Gastroesophageal sphincter (tissue), 4 donors: ENCODE data around the gene ARID1B. TPM values are rescaled to one million over a fixed set of nuclear protein-coding genes. Genes with fewer than 3 reads are reported as not detected.
A peak's percentile ranks its signal among the peaks of the same experiment; 100 is the strongest.

Source experiments
- ATAC-seq: fragments of 150-250 bp; one replicate; pipeline ENCODE4 v1.9.1; 2016; ENCODE audit warnings: mild to moderate bottlenecking, moderate library complexity
- H3K27ac ChIP-seq, 4 donors: fragments of 200-600 bp; sonication (generic) in 3 of 4; 1 replicate in 3 of 4; 2 replicates in 1 of 4; pipeline ENCODE4 v1.5.1; 2016 to 2019
- H3K27me3 ChIP-seq: fragments of 200-600 bp; sonication (generic); one replicate; pipeline ENCODE4 v1.5.1; 2019
- H3K36me3 ChIP-seq, 2 donors: fragments of 200-600 bp; sonication (generic); one replicate each; pipeline ENCODE4 v1.5.1; 2019; ENCODE audit warnings: control low read depth in 1 of 2
- H3K4me1 ChIP-seq, 3 donors: fragments of 200-600 bp; sonication (generic); 1 replicate in 2 of 3; 2 replicates in 1 of 3; pipeline ENCODE4 v1.5.1; 2016 to 2019; ENCODE audit warnings: control low read depth in 2 of 3
- H3K4me3 ChIP-seq, 2 donors: fragments of 200-600 bp; sonication (generic); one replicate each; pipeline ENCODE4 v1.5.1; 2019; ENCODE audit warnings: mild to moderate bottlenecking in 1 of 2, moderate library complexity in 1 of 2
- H3K9me3 ChIP-seq, 3 donors: fragments of 200-600 bp; sonication (generic); one replicate each; pipeline ENCODE4 v1.5.1; 2017 to 2019; ENCODE audit warnings: control low read depth in 2 of 3
- EP300 ChIP-seq: sonication (generic); formaldehyde crosslinking; IDR thresholded peaks from one replicate; pipeline ENCODE4 v1.6.1; 2017; ENCODE audit warnings: antibody characterized with exemption, mild to moderate bottlenecking
- POLR2A ChIP-seq, 2 donors: fragments of 450-650 bp; IDR thresholded peaks; one replicate each; pipeline ENCODE4 v1.6.1; 2017; ENCODE audit warnings: antibody characterized with exemption in 2 of 2, mild to moderate bottlenecking in 2 of 2, moderate library complexity in 1 of 2
- POLR2AphosphoS5 ChIP-seq: sonication (generic); formaldehyde crosslinking; IDR thresholded peaks from one replicate; pipeline ENCODE4 v1.6.1; 2017; ENCODE audit warnings: antibody characterized with exemption
- WGBS, 2 donors: methylation state at CpG; one replicate each; pipeline ENCODE4 v1.1.5; 2018; ENCODE audit warnings: low coverage in 1 of 2; 5-methylcytosine and 5-hydroxymethylcytosine counted together
- total RNA-seq, 4 donors: library from RNA; depleted of rRNA; stranded (reverse); fragments of >200 nt; gene quantifications; one replicate each; pipeline ENCODE4 v1.1.0, GENCODE V29; 2016
- TF ChIP-seq, protein P1 (sequence below), 4 experiments: fragments of 200-600 bp in 2 of 4; fragments of 450-650 bp in 2 of 4; sonication (generic) in 1 of 4; IDR thresholded peaks; one replicate each; pipeline ENCODE4 v1.5.1; 2017 to 2019; ENCODE audit warnings: antibody characterized with exemption in 4 of 4, mild to moderate bottlenecking in 2 of 4, moderate library complexity in 2 of 4

ARID1B gene
- total RNA-seq, 4 donors from 2014 or later, result 40.0 to 106 (median 79.7) TPM

DNA sequence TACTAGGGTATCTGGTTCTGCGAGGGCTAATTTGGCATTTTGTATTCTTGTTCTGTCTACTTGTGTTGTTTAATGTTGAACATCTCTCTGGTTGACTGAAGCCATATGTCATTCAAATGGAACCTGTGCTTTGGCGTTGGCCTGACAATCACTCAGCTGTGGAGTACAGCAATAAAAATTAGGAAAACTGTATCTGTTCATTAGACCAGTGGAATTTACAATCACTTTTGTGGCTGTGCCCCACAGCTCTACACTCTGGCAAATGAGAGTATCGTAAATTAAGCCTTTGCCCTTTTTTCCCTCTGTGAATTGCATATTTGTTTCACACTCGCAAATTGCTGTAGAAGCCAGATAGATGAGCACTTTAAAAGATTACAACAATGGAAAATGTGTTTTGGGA is 102.0 kb downstream of the ARID1B start:
- Histone ChIP-seq H3K4me1 (peaks cover 0 to 85% (median 21%) of the 10 kb centered on the region in 3 donors), H3K4me3 (no peak overlapping the region), H3K9me3 (no peaks in the 10 kb centered on the region), H3K27me3 (no peaks in the 10 kb centered on the region), H3K36me3 (peaks cover 0 to 5% of the 10 kb centered on the region in 2 donors), H3K27ac (no peak overlapping the region)
- 77 to 79% methylated on average over 3 to 4 of the region's 4 CpGs for whole genome bisulfite sequencing, 2 donors
- ATAC-seq, result no peak
- TF ChIP-seq, protein P1, sequence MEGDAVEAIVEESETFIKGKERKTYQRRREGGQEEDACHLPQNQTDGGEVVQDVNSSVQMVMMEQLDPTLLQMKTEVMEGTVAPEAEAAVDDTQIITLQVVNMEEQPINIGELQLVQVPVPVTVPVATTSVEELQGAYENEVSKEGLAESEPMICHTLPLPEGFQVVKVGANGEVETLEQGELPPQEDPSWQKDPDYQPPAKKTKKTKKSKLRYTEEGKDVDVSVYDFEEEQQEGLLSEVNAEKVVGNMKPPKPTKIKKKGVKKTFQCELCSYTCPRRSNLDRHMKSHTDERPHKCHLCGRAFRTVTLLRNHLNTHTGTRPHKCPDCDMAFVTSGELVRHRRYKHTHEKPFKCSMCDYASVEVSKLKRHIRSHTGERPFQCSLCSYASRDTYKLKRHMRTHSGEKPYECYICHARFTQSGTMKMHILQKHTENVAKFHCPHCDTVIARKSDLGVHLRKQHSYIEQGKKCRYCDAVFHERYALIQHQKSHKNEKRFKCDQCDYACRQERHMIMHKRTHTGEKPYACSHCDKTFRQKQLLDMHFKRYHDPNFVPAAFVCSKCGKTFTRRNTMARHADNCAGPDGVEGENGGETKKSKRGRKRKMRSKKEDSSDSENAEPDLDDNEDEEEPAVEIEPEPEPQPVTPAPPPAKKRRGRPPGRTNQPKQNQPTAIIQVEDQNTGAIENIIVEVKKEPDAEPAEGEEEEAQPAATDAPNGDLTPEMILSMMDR (IDR thresholded peaks at IDR 0.05), result no peak
- TF ChIP-seq POLR2A (IDR thresholded peaks at IDR 0.05), result no peak
- TF ChIP-seq POLR2AphosphoS5, result no peak
- no peak for TF ChIP-seq EP300

DNA sequence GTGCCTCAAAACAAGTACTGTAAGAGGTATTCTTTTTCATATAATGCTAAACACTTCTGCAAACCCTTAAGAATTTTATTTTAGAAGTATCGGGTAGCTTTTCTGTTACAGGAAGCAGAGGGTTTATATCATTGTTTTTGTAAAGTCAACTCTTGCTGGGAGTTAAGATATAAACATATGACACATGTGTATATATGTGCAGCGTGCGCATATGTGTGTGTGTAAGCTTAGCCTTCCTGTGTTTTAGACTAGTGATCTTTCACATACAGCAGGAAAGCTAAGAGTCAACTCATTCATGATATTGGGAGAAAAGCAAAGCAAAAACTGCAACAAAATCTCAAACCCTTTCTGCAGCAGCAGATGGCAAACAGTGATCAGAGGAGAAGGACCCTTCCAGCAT is 102.4 kb downstream of the ARID1B start:
- no peak for ATAC-seq
- WGBS, 2 donors, result 44 to 84% methylated on average over 3 of the region's 3 CpGs
- peaks cover 0 to 85% (median 21%) of the 10 kb centered on the region in 3 donors for H3K4me1 ChIP-seq

DNA sequence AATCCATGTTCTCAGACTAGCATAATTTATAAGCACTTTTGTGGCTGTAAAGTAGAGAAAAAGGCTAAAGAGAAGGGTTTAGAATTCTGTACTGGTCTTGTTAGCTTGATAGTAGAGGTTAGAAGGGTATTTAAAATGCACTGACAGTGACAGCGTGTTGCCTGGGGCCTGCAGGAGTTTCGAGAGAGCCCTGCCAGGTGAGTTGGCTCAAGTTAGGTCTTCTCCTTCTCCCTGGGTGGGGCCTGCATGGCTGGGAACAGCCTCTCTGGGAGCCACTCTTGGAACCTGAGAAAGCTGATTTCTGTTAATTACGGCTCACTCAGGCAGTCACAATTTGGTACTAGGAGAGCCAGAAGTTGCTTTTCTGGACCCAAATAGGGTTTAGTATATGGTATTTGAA is 103.7 kb downstream of the ARID1B start:
- TF ChIP-seq POLR2AphosphoS5 (no peak), POLR2A (IDR thresholded peaks at IDR 0.05) (no peak), EP300 (no peak)
- TF ChIP-seq, protein P1 (IDR thresholded peaks at IDR 0.05), result no peak
- Histone ChIP-seq H3K27ac (no peak overlapping the region), H3K9me3 (no peaks in the 10 kb centered on the region), H3K4me3 (no peak overlapping the region), H3K27me3 (no peaks in the 10 kb centered on the region), H3K4me1 (peaks cover 0 to 79% (median 21%) of the 10 kb centered on the region in 3 donors), H3K36me3 (no peaks in the 10 kb centered on the region)
- 63 to 67% methylated on average over 1 to 3 of the region's 3 CpGs for WGBS, 2 donors
- ATAC-seq, result no peak

More for the DNA sequence above, 102.4 kb downstream of the ARID1B start:
- no peak overlapping the region for H3K27ac ChIP-seq
- H3K36me3 ChIP-seq, result peaks cover 0 to 1% of the 10 kb centered on the region in 2 donors
- TF ChIP-seq POLR2A (IDR thresholded peaks at IDR 0.05) (no peak), POLR2AphosphoS5 (no peak), EP300 (no peak)
- TF ChIP-seq, protein P1 (IDR thresholded peaks at IDR 0.05), result no peak
- H3K9me3 ChIP-seq, result no peaks in the 10 kb centered on the region
- H3K27me3 ChIP-seq, result no peaks in the 10 kb centered on the region
- no peak overlapping the region for H3K4me3 ChIP-seq

DNA sequence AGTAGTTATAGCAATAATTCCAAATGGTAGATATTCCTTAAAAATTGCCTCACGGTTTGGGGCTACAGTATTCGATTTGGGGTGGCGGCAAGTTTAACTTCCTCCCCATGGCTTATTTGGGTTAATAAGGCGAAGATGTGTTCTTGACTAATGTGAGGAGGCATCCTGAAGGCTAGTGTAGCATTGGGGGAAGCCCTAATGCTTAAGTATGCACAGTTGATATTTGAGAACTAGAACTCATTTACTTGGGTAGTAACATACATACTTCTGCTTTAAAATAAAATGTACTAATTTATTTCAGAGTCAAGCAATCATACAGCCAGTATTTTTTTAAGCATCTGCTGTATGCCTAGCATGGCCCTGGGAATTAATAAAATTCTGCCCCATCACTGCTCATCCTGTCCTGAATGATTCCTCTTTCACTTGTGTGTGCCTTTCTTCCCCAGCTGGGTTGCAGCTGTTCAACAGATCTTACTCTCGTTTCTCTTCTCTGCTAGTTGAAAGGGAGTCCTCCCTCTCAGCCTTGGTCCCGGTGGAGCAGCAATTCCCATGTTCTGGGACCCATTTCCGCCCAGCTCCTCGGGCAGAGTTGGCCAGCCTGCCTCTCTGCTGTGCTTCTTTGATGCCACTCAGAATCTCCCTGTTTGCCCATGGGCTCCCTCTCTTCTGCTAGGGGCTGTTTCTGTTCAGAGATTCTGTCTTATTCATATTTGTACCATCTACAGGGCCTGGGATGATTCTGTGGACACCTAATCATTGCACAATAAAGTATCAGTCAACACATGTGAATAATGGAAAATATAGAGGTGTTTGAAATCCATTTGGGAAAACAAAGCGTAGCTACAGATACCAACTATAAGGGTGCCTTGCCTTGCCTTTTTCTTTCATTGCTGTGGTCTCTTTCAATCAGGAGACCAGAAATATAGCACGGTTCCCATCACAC is 104.8 kb downstream of the ARID1B start:
- Histone ChIP-seq H3K4me3 (no peak overlapping the region), H3K27me3 (no peaks in the 10 kb centered on the region), H3K27ac (no peak overlapping the region), H3K9me3 (no peaks in the 10 kb centered on the region), H3K4me1 (peaks cover 0 to 79% (median 29%) of the 10 kb centered on the region in 3 donors), H3K36me3 (no peaks in the 10 kb centered on the region)
- 76 to 83% methylated on average over 10 of the region's 10 CpGs for WGBS, 2 donors
- TF ChIP-seq EP300, result no peak
- no peak for TF ChIP-seq POLR2A (IDR thresholded peaks at IDR 0.05)
- TF ChIP-seq POLR2AphosphoS5, result no peak
- TF ChIP-seq, protein P1 (IDR thresholded peaks at IDR 0.05), result no peak
- ATAC-seq, result peak; percentile 29
